HG03460 (cell line): ENCODE data around the gene DYRK1B.
A peak's percentile ranks its signal among the peaks of the same experiment; 100 is the strongest.
"Not testable (repeated sequence)": the region's sequence is repeated elsewhere in the genome, so short reads cannot be mapped to it uniquely, and the experiment has no call there.

Experiments used
- ATAC-seq: cut with Tn5 transposase; IDR thresholded peaks from one replicate; pipeline ENCODE4 v1.9.1; 2021; ENCODE audit not compliant: unreplicated experiment

Gene DYRK1B

GRCh38 chr19:39833464-39834286 lies at the start of gene DYRK1B:
TSS of gene DYRK1B (minus strand) at chr19:39834162. CDS start at chr19:39831867, 2,295 bp downstream.
- ATAC-seq = peak; percentile 88

GRCh38 chr19:39882645-39883044 lies 48.7 kb upstream of the DYRK1B start:
- not testable (repeated sequence) for ATAC-seq

- not testable (repeated sequence) for ATAC-seq
Observed at GRCh38 chr19:39881495-39882110, 47.6 kb upstream of the DYRK1B start.

GRCh38 chr19:39880241-39880640 lies 46.3 kb upstream of the DYRK1B start:
- ATAC-seq = not testable (repeated sequence)

DNA sequence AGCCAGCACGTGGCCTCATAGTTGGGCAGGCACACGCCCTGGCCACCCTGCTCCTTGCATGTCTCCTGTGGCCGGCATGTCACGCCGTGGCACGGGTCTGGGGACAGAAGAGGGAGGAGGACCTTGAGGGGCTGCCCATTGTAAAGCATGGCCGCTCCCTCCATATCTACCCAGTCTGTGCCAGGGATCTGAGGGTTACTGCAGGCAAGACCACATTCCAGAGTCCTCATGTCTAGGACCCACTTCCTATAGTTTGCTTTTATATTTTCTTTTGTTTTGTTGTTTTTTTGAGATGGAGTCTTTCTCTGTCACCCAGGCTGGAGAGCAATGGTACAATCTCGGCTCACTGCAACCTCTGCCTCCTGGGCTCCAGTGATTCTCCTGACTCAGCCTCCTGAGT lies 45.8 kb upstream of the DYRK1B start:
- ATAC-seq = not testable (repeated sequence)

GRCh38 chr19:39878866-39879265 lies 44.9 kb upstream of the DYRK1B start:
- not testable (repeated sequence) for ATAC-seq

- no peak for ATAC-seq
Observed at GRCh38 chr19:39878398-39878797, 44.4 kb upstream of the DYRK1B start.

DNA sequence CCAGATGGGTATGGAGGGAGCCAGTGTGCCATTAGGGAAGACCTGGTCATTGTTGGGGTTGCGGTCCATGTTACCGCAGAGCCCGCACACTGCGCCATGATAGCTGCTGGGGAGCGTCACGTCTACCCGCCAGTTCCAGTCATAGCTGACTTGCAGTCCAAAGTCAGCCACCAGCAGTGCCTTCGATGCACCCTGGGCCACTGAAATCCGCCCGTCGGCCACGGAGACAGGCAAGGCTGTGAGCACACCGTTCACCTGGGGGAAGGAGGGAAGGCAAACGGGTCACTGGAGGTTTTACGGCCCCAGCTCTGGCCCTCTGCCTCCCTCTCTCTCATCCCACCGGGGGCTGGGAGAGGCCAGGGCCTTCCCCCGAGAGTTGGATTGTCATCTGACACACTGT lies 44.0 kb upstream of the DYRK1B start:
- not testable (repeated sequence) for ATAC-seq

DNA sequence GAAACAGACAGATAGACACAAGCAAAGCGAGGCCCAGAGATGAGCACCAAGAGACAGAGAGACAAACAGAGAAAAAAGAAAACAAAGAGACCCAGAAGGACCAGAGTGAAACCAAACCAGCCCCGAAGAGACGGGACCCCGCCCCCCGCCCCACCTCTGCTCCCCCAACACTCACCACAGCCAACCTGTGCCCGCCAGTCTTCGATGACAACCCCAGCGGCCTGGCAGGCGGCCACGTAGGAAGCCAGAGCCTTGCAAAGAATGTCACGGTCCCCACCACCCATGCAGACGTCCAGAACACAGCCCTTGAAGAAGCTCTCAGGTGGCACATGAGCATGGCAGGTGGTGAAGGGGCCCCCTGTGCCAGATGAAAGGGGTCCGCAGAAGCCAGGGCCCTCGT lies 43.5 kb upstream of the DYRK1B start:
- ATAC-seq = not testable (repeated sequence)

DNA sequence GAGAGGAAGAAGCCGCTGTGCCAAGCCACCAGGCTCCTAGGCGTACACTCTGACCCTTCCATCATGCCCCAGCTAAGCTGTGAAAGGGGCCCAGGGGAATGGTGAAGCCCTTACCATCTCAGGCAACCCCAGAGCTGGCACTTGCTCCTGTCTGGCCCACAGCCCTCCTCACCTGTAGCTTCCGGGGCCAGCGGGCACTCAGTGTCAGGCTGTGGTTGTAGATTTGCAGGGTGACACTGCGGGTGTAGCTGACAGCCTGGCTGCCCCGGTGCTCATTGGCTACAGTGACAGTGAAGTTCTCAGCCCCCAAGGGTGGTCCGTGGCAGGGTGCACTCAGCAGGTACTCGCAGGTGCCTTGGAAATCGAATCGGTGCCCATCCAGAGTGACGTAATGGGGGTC lies 42.5 kb upstream of the DYRK1B start:
- not testable (repeated sequence) for ATAC-seq

DNA sequence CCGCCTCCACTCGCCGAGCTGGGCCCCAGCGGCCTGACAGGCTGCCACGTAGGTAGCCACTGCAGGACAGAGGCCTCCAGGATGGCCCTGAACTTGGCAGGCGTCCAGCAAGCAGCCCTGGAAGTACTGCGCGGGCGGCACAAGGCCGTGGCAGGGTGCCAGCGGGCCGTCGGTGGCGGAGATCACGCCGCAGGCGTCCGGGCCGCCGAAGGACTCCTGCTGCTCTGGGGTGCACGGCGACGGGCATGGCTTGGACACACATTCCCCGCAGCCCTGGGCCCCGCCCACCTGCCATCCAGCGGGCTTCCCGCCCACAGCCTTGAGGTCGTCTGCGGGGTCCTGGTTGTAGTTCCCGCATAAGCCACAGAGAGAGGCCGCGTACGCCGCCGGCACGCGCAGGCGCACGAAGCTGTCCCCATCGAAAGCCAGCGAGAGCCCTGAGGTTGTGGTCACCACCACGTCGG lies 41.5 kb upstream of the DYRK1B start:
- ATAC-seq = not testable (repeated sequence)

DNA sequence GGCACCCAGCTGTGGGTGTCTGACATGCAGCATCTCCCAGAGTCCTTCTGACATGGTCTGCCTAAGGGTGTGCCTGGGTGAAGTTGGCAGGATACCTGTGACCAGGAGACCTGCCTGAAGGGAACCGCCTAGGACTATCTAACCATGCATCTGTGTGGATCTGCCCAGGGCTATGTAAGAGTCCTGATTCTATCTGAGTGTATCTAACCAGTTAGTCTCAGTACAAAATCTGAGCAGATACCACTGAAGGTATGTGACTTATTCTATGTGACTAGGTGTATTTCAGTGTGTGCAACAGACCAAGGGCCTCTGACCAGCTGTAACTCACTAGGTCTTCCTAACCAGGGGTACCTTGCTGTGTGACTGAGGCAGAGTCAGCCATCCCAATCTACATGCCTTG lies 40.4 kb upstream of the DYRK1B start:
- ATAC-seq = no peak

DNA sequence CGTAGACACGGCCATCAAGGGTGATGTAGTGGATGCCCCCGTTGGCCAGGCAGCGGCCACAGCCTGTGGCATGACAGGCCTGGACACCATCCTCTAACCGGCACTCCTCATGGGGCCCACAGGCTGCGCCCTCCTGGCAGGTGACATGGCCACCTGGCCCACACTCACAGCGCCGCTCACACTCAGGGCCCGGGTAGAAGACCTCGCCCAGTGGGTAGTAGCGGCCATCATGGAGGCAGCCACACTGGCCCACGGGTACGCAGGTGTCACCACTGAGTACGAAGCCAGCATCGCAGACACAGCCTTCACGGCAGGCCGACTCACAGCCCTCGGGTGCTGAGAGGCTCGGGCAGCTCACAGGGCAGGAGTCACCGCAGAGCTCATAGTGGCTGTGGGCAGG lies 39.4 kb upstream of the DYRK1B start:
- ATAC-seq = no peak

DNA sequence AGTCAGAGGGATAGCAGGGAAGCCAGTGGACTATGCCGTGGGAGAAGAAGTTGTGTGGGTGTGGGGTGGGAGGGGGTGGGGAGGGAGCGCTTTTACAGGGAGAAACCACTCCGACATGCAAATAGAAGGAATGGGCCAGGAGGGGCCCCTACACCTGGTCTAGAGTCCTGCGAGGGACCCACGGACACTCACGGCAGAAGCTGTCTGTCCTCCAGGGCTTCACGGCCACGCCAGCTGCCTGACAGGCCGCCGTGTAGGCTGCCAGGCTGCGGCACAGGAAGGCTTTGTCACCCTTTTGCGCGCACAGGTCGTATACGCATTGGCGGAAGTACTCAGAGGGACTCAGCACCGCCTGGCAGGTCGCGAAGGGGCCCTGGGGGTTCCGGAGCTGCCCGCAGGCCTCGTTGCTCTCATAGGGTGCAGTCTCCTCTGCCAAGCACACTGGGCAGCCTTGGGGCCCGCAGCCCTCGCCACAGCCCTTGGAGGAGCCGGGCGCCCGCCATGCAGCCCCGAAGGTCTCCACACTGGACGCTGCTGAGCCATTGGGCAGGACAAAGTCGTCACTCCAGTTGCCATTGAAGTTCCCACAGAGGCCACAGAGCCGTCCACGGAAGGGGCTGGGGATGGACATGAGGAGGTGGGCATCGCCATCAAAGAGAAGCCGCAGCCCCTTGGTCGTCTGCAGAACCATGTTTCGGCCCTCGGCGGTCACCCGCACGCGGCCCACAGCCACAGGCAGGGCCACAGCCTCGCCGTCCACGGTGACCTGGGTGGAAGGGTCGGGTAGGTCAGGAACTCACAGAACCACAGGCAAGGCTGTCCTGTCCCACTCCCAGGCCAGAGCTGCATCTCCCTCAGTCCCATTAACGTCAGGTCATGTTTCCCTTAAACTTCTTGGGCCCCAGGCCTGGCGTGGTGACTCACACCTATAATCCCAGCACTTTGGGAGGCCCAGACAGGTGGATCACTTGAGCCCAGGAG lies 38.2 kb upstream of the DYRK1B start:
- ATAC-seq = no peak

- ATAC-seq = no peak
Observed at GRCh38 chr19:39871362-39871761, 37.4 kb upstream of the DYRK1B start.

- ATAC-seq = no peak
Observed at GRCh38 chr19:39870171-39870971, 36.4 kb upstream of the DYRK1B start.

DNA sequence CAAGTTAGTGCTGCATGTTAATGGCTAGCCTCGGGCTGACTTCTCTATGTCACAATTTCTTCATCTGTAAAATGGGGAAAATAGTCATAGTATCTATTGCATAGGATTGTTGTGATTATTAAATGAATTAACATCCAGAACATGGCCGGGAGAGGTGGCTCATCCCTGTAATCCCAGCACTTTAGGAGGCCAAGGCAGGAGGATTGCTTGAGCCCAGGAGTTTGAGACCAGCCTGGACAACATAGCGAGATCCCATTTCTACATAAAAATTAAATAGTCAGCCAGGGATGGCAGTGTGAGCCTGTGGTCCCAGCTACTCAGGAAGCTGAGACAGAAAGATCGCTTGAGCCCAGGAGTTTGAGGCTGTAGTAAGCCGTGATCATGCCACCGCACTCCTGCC lies 34.0 kb upstream of the DYRK1B start:
- ATAC-seq = no peak

DNA sequence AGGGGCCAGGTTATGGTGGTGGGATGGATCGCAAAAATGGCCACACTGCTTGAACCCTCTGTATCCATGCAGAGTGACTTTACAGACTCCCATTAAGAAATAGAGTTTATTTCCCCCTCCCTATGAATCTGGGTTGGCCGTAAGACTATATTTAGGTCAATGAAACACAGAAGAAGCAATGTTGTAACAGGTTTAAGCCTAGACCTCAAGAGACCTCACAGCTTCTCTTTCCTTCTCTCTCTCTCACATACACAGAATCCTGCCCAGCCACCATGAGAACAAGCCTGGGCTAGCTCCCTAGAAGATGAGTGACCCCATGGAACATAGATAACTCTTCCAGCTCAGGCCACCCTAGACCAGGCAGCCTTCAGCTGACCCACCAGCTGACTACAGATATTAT lies 33.2 kb upstream of the DYRK1B start:
- no peak for ATAC-seq

GRCh38 chr19:39865953-39866352 lies 32.0 kb upstream of the DYRK1B start:
- no peak for ATAC-seq

GRCh38 chr19:39865186-39865585 lies 31.2 kb upstream of the DYRK1B start:
- ATAC-seq = no peak
